ENCODE measurements around the gene CNTN3. TPM values are rescaled to one million over a fixed set of nuclear protein-coding genes. Genes with fewer than 3 reads are reported as not detected.

The CNTN3 gene
- total RNA-seq, 1 experiment from 2014 or later = not detected

DNA sequence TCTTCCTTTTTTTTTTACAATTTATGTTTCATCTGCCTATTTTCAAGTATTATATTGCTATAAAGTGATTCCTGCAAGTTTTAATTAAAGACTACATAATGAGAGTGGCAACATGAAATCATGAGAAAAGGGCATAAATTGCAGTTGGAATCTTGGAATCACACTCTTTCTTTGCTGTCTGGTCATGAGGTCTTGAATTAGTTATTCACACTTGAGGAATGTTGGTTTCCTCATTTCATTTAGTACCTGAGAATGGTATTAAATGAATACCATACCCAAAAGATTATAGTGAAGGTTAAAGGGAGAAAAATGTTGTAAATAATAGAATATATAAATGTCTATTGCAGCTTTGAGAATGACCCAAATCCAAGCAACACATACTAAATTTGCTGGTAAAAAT is 25.8 kb upstream of the CNTN3 start:
- no peaks in the 10 kb centered on the region for H3K79me2 ChIP-seq (ENCODE audit: low read depth)
- no peaks in the 10 kb centered on the region for H3K9me2 ChIP-seq (ENCODE audit: insufficient read depth)
- DNase-seq = no peak
- no TSS peak for BruUV-seq (replicated peaks)
- CTCF ChIA-PET = interaction anchor here (0.7 kb wide), 1 partner anchor 13 kb away, joined by 3 read pairs; no protein-coding TSS in a partner anchor
- POLR2A ChIA-PET (ENCODE audit: unreplicated experiment) = no interaction called here
- no peak overlapping the region for H3K4me2 ChIP-seq
- no peaks in the 10 kb centered on the region for H3K4me1 ChIP-seq (replicated peaks; ENCODE audit: insufficient read depth)
- no peaks in the 10 kb centered on the region for H3K9me3 ChIP-seq (ENCODE audit: insufficient read depth, low read depth)
- H3K27ac ChIP-seq = no peak overlapping the region
- no peaks in the 10 kb centered on the region for H4K20me1 ChIP-seq (ENCODE audit: insufficient read depth)
- no peak overlapping the region for H3K4me3 ChIP-seq
- H3F3A ChIP-seq (ENCODE audit: insufficient read depth, low read depth) = no peaks in the 10 kb centered on the region
- H3K27me3 ChIP-seq (ENCODE audit: insufficient read depth, low read depth) = no peaks in the 10 kb centered on the region
- intact Hi-C loops (cut with micrococcal nuclease; ENCODE audit: unreplicated experiment) = no loop called here
- no peaks in the 10 kb centered on the region for H3K36me3 ChIP-seq (ENCODE audit: low read depth)
- no peak for TF ChIP-seq EZH2 (IDR thresholded peaks at IDR 0.05; ENCODE audit: low read depth)
- TF ChIP-seq, protein P1, sequence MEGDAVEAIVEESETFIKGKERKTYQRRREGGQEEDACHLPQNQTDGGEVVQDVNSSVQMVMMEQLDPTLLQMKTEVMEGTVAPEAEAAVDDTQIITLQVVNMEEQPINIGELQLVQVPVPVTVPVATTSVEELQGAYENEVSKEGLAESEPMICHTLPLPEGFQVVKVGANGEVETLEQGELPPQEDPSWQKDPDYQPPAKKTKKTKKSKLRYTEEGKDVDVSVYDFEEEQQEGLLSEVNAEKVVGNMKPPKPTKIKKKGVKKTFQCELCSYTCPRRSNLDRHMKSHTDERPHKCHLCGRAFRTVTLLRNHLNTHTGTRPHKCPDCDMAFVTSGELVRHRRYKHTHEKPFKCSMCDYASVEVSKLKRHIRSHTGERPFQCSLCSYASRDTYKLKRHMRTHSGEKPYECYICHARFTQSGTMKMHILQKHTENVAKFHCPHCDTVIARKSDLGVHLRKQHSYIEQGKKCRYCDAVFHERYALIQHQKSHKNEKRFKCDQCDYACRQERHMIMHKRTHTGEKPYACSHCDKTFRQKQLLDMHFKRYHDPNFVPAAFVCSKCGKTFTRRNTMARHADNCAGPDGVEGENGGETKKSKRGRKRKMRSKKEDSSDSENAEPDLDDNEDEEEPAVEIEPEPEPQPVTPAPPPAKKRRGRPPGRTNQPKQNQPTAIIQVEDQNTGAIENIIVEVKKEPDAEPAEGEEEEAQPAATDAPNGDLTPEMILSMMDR (conservative IDR thresholded peaks at IDR 0.05) = no peak
- no peak overlapping the region for H2AFZ ChIP-seq

DNA sequence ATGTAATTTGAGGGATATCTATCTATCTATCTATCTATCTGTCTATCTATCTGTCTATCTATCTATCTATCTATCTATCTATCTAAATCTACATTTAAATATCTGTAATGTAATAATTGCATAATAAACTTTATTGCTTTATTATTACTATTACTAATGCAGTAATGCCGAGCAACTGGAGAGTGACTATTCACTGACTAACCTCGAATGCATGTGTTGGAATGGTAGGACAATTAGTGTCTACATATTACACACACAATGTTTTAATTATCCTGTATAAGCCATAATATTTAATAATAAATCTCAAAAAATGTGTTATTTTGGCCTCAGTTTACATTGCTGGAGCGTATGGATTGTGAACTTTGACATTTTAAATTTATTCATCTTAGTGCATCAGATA is 25.2 kb upstream of the CNTN3 start:
- CTCF ChIA-PET = no interaction called here
- Histone ChIP-seq H3K4me2 (no peak overlapping the region), H3K27me3 (ENCODE audit: insufficient read depth, low read depth) (no peaks in the 10 kb centered on the region), H3K79me2 (ENCODE audit: low read depth) (no peaks in the 10 kb centered on the region), H4K20me1 (ENCODE audit: insufficient read depth) (no peaks in the 10 kb centered on the region), H3K9me3 (ENCODE audit: insufficient read depth, low read depth) (no peaks in the 10 kb centered on the region), H3K27ac (no peak overlapping the region), H2AFZ (no peak overlapping the region), H3K4me3 (no peak overlapping the region), H3F3A (ENCODE audit: insufficient read depth, low read depth) (no peaks in the 10 kb centered on the region), H3K36me3 (ENCODE audit: low read depth) (no peaks in the 10 kb centered on the region), H3K4me1 (replicated peaks; ENCODE audit: insufficient read depth) (no peaks in the 10 kb centered on the region), H3K9me2 (ENCODE audit: insufficient read depth) (no peaks in the 10 kb centered on the region)
- POLR2A ChIA-PET (ENCODE audit: unreplicated experiment) = no interaction called here
- intact Hi-C loops (cut with micrococcal nuclease; ENCODE audit: unreplicated experiment) = no loop called here
- DNase-seq = no peak
- BruUV-seq (replicated peaks) = no TSS peak
- TF ChIP-seq, protein P1 (conservative IDR thresholded peaks at IDR 0.05) = no peak
- TF ChIP-seq EZH2 (IDR thresholded peaks at IDR 0.05; ENCODE audit: low read depth) = no peak

DNA sequence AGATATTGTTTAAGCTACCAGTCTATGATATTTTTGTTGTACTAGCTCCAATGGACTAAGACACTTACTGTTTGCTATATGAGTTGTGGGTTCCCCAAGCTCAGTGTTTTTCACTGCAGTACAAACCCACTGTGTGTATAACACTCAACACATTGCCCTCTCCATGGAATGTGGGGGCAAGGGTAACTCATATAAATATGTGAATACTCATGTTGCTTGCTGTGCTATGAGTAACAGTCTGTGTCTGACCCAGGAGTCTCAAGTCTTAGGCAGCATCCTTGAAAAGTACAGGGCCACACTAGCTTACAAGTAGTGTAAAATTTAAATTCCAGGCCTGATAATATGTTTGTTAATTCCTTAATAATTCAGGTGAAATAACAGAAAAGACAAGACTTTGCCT is 22.5 kb upstream of the CNTN3 start:
- Histone ChIP-seq H2AFZ (no peak overlapping the region), H3K27me3 (ENCODE audit: insufficient read depth, low read depth) (no peaks in the 10 kb centered on the region), H3K4me1 (replicated peaks; ENCODE audit: insufficient read depth) (no peaks in the 10 kb centered on the region), H4K20me1 (ENCODE audit: insufficient read depth) (no peaks in the 10 kb centered on the region), H3K27ac (no peak overlapping the region), H3K79me2 (ENCODE audit: low read depth) (no peaks in the 10 kb centered on the region), H3K9me2 (ENCODE audit: insufficient read depth) (no peaks in the 10 kb centered on the region), H3K4me2 (no peak overlapping the region), H3K36me3 (ENCODE audit: low read depth) (no peaks in the 10 kb centered on the region), H3K4me3 (no peak overlapping the region), H3F3A (ENCODE audit: insufficient read depth, low read depth) (no peaks in the 10 kb centered on the region), H3K9me3 (ENCODE audit: insufficient read depth, low read depth) (no peaks in the 10 kb centered on the region)
- CTCF ChIA-PET = no interaction called here
- no TSS peak for BruUV-seq (replicated peaks)
- no peak for TF ChIP-seq EZH2 (IDR thresholded peaks at IDR 0.05; ENCODE audit: low read depth)
- TF ChIP-seq, protein P1 (conservative IDR thresholded peaks at IDR 0.05) = no peak
- intact Hi-C loops (cut with micrococcal nuclease; ENCODE audit: unreplicated experiment) = no loop called here
- POLR2A ChIA-PET (ENCODE audit: unreplicated experiment) = no interaction called here
- DNase-seq = no peak

Measured in PC-9 (cell line).